ENCODE results near the gene EHD3.

DNA sequence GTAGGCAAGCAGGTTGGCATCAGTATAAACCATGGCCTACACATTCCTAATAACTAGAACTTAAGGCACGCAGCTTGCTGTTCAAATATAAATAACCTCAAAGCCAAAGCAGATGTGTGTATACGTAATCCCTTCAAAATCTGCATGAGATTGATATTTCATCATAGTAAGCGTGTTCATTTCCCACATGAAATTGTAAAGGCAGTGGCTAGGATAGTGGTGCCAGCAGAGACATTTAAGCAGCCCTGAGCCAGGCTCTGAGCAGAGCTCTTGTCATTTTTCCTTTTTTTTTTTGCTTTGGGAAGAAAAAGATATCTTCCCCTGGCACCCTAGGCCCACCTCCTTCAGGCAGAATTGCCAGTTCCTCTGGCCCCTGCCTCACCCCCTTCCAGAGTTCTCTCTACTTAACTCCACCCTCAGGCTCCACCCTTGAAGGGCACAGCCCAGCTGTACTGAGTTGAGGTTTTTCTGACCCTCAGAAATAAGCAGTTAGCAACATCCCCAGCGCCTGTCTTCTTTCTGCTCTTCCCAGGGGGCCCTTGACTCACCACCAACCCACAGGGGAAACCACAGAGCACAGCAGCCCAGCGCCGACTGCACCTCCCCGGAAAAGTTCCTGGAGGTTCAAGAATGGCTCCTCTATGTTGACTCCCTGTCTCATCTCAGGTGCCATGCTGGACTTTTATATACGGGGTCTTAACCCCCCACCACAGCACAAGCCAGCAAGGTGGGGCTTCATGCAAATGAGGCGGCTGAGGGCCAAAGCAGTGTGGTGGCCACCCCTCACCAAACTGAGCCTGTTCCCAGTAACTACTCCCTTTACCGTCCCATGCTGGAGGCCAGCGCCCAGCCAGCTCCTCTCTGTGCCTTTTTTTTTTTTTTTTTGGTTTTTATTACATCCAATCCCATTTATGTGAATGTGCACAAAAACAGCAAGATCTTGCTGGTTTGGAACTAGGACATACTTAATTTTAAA is 84.7 kb downstream of the EHD3 start:
- TF ChIP-seq POLR2A (IDR thresholded peaks at IDR 0.05; ENCODE audit: low read depth, low read length) (no peak), POLR2AphosphoS5 (IDR thresholded peaks at IDR 0.05; ENCODE audit: low read depth, low read length) (no peak)
